Tibial nerve (tissue), 4 donors: ENCODE measurements around the gene PLPPR3.

Experiments used
- EP300 ChIP-seq, 2 donors: sonication (generic); formaldehyde crosslinking; IDR thresholded peaks; one replicate each; pipeline ENCODE4 v1.6.1; 2017; ENCODE audit warnings: antibody characterized with exemption in 2 of 2, mild to moderate bottlenecking in 1 of 2
- POLR2A ChIP-seq, 2 donors: fragments of 450-650 bp; IDR thresholded peaks; one replicate each; pipeline ENCODE4 v1.6.1; 2017; ENCODE audit warnings: antibody characterized with exemption in 2 of 2, mild to moderate bottlenecking in 2 of 2, moderate library complexity in 2 of 2
- TF ChIP-seq, protein P1 (sequence below), 5 experiments: fragments of 200-600 bp in 3 of 5; fragments of 450-650 bp in 2 of 5; sonication (generic) in 3 of 5; IDR thresholded peaks; one replicate each; pipeline ENCODE4 v1.5.1; 2016 to 2019; ENCODE audit warnings: antibody characterized with exemption in 5 of 5, mild to moderate bottlenecking in 3 of 5, moderate library complexity in 2 of 5

DNA sequence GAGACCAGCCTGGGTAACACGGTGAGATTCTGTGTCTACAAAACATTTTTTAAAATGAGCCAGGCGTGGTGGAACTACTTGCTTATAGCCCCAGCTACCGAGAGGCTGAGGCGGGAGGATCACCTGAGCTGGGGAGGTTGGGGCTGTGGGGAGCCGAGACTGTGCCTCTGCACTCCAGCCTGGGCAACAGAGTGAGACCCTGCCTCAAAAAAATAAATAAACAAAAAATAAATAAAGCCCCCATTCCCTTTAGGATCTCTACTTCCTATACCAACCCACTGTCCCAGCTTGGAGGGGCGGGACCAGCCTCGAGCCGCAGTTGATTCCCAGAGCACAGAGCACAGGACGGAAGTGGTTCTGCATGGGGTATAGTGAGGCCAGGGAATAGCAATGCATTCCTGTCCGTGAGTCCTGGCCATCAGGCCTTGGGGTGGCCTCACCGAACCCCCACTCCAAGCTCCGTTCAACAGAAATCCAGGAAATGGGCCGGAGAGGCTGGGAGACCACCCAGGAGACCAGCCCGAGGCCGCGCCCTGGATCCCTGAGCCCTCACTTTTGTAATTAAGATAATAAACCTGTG, 29.4 kb downstream of the PLPPR3 start:
- TF ChIP-seq, protein P1, sequence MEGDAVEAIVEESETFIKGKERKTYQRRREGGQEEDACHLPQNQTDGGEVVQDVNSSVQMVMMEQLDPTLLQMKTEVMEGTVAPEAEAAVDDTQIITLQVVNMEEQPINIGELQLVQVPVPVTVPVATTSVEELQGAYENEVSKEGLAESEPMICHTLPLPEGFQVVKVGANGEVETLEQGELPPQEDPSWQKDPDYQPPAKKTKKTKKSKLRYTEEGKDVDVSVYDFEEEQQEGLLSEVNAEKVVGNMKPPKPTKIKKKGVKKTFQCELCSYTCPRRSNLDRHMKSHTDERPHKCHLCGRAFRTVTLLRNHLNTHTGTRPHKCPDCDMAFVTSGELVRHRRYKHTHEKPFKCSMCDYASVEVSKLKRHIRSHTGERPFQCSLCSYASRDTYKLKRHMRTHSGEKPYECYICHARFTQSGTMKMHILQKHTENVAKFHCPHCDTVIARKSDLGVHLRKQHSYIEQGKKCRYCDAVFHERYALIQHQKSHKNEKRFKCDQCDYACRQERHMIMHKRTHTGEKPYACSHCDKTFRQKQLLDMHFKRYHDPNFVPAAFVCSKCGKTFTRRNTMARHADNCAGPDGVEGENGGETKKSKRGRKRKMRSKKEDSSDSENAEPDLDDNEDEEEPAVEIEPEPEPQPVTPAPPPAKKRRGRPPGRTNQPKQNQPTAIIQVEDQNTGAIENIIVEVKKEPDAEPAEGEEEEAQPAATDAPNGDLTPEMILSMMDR (IDR thresholded peaks at IDR 0.05), result no peak
- TF ChIP-seq POLR2A (IDR thresholded peaks at IDR 0.05) (no peak), EP300 (IDR thresholded peaks at IDR 0.05) (no peak)
